Eye (tissue), 1 donor: Measurements from ENCODE around the gene PRR18.
"Not testable (repeated sequence)": the region's sequence is repeated elsewhere in the genome, so short reads cannot be mapped to it uniquely, and the experiment has no call there.

Experiments
- DNase-seq: peaks from one replicate; pipeline ENCODE4 v3.0.0-alpha.2; 2015

The PRR18 gene, protein sequence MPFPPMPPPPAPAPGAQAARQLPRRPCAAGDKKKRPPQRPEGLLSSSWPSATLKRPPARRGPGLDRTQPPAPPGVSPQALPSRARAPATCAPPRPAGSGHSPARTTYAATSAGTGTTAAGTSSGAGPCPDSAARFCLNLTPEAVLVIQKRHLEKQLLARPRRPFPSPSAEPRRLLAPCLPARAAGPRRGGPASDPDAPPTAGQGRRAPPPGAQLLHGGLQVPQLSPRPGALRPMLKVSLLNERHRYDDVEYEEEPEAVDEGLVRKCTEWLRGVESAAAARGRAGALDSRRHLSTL

DNA sequence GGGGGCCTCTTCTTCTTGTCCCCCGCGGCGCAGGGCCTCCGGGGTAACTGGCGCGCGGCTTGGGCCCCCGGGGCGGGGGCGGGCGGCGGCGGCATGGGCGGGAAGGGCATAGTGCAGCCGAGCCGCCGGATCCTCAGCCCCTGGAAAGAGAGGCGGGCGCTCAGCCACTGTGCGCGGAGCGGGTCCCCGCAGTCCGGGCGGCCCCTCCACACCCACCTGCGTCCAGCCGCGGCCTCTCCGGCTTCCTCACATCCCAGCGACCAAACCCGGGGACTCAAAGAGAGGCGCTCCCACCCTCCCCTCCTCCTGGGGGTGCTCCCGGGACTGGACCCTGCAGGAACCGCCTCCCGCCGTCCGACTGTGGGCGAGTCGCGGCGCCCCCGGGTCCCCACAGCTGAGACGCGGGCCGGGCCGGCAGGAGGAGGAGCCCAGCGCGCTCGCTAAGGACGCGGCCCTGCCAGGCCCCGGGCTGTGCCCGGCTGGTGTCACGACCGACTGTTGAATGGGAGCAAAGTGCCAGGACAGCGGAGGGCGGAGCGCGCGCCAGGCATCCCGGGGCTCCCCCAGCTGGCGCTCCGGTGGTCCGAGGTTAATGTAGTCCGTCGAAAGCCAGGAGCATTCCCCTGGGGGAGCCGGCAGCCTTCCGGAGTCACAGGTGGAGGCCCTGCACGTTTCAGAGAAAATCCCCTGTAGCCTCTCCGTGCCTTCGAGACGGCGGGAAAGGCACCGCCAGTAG is at the start of gene PRR18:
Gene PRR18, minus strand, starts transcription at position 360 of the 736 bp plus-strand sequence. Its CDS starts 250 bp downstream, at position 110.
- peak; percentile 60 for DNase-seq

DNA sequence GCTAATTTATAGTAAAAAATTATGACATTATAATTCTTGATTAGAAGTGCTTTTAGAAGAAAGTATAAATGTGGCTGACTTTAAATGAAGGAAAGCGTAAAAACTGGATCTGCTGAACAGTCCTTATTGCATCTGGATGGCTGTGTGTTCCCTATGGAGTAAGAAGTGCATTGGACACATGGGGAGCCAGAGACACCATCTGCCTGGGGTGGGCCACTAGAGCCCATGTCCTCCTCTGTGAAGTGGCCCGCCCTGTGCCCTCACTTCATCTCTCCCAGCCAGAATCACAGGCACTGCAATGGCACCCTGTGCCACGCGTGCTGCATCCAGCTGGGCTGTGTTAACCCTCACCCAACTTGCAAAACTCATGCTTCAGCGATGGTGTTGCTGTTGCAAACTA is 47.4 kb upstream of the PRR18 start:
- no peak for DNase-seq

DNA sequence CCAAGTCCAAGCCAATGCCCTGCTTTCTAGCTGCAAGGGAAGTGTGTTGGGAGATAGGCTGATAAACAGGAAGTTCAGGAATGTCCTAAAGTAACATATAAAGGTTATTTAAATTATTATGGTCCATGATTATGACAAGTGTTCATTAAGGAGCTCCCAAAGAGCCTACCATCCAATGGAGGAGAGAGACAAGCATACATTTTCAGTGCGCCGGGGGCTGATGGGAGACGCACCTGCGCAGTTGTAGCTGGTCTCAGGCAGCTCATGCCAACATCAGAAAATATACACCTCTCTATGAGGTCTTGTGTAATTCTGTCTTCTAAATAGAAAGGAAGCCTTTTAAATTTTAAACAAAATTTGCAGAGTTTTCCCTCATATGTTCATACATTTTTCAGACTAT is 46.8 kb upstream of the PRR18 start:
- DNase-seq: no peak

DNA sequence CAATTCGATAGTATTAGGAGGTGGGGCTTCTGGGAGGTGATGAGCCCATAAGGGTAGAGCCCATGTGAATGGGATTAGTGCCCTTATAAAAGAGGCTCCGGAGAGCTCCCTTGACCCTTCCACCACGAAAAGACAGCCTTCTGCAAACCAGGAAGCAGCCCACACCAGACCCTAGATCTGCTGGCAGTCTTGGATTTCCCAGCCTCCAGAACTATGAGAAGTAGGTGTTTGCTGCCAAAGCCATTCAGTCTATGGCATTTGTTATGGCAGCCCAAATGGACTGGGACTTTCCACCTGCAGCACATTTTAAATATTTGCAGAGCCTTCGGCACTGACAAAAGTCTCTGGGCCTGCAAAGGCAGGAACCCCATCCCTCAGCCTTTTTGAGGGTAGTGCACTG is 46.0 kb upstream of the PRR18 start:
- no peak for DNase-seq

DNA sequence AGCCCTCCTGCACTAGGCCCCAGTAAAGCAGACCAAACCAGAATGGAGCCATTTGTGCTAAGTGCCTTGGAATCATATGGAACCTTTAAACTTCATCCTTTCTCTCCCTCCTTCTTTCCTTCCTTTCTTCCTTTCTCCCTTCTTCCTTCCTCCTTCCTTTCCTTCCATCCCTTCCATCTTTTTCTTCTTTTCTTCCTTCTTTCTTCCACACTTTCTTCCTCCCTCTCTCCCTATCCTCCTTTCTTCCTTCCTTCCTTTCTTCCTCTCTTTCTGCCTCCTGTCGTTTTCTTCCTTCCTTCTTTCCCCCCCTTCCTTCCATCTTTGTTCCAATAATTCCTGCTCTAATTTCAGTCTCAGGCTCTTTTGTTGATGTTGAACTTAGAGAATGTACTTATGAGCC is 45.3 kb upstream of the PRR18 start:
- DNase-seq: no peak

DNA sequence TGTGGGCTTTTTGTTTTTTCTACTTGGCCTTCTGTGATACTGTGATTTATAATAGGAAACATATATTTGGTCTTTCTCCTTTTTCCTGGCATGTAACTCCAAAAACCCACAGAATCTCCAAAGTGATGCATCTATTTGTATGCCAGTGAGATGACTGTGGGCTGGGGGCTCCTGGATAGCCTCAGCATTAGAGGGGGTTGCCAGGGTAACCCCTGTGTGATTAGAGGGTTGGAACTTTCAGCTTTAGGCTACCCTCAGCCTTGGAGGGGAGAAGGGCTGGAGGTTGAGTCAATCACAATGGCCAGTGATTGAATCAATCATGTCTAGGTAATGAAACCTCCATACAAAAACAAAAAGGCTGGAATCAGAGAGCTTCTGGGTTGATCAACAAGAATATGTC is 44.7 kb upstream of the PRR18 start:
- DNase-seq: no peak

DNA sequence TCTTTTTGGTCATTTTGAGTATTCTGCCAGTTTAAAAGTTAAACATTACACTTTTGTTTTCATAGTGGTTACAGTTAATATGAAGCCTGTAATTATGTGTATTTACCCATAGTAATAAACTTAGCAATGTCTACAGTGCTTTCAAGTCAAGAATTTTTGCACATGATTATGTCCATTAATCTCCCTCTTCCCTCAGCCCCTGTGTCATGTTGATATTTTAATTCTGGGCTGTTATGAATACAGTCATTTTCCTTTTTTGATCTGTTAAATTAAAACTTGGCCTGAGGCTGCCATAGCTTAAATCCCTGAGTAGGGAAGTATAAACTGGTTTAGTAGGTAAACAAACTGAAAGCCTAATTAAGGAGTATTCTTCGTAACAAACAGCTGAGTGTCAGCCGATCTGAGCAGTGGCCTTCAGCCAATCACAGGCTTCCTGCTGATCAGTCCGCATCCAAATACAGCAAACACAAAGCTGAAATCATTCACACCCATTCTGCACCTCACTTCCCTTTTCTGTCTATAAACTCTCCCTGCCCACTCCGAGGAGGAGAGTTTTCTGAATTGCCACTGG is 43.6 kb upstream of the PRR18 start:
- peak; percentile 9 for DNase-seq

DNA sequence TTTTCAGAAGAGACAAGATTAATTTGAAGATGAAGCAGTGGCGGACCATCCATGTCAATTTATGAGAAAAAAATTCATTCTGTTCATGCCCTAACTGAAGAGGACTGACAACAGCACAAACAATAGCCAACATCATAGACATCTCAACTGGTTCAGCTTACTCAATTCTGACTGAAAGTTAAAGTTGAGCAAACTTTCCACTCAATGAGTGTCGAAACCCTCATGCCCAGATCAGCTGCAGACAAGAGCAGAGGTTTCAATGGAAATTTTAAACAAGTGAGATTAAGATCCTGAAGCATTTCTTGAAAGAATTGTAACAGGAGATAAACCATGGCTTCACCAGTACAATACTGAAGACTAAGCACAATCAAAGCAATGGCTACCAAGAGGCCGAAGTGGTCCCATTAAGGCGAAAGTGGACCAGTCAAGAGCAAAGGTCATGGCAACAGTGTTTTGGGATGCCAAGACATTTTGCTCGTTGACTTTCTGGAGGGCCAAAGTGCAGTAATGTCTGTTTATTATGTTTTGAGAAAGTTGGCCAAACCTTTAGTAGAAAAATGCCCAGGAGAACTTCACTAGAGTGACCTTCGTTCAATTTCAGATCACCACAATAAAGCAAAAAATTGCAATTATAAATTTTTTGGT is 40.2 kb upstream of the PRR18 start:
- no peak for DNase-seq

DNA sequence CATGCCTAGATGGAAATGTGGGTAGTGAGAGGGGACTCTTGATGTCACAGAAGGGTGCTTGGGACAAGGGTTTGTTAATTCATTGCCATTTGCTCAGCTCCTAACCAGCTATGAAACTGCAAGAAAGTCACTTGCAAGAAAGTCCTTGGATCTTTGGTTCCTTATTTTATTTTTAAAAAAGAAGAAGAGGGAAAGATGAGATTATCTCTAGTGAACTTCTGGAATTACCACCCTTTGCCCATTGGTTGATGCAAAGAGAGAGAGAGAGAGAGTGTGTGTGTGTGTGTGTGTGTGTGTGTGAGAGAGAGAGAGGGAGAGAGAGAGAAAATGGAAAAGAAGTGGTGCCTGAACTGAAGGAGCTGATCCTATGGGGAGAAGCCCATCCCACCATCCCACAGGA is 38.8 kb upstream of the PRR18 start:
- DNase-seq: no peak

DNA sequence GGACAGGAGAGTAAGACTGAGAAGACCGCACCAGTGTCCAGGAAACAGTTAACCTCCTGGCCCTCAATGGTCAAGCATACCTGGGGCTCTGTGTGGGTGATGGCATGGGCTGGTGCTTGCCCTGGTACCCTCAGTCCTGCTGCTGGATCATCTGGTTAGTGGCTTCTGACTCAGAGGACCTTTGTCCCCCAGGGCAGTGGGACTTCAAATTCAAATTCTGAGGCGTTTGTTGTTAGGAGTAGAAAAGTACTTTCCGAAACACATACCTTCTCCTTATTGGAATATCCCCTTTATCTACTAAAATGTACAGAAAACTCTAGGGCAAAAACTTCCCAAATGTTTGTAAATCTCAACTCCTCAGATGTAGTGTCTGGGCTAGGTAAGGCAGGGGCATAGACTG is 38.3 kb upstream of the PRR18 start:
- no peak for DNase-seq

DNA sequence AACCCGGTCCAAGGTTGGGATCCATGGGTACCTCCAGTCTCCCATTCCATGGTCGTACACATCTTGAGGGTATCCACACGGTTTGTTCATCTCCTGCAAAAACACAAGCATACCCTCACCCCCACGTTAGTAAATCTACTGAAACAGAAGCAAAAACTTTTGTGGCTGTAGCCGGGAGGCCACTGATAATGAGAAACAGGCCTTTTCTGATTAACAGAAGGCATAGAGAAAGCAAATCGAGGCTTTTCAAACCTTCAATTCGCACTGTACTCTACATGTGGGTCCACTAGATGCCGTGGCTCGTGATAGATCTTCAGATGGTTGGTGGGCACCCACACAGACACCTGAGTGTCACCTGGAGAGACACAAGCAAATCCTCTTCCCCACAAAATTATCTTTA is 37.5 kb upstream of the PRR18 start:
- not testable (repeated sequence) for DNase-seq

DNA sequence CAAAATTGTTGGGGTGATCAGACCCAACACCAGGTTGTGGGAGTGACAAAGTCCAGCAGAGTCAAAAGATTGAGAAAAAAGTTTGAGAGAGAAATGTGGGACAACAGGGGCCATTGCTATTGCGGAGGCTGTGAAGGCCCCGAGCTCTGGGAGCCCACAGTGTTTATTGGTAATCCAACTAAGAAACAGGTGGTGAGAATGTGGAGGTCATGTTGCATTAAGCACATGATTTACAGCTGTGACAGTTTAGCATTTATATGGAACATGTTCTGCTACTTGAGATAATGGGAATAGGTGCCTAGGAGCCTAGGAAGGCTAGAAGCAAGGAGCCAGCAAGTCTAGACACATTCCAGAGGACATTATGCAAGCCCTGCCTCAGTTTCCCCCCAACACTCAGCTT is 36.7 kb upstream of the PRR18 start:
- DNase-seq: not testable (repeated sequence)

DNA sequence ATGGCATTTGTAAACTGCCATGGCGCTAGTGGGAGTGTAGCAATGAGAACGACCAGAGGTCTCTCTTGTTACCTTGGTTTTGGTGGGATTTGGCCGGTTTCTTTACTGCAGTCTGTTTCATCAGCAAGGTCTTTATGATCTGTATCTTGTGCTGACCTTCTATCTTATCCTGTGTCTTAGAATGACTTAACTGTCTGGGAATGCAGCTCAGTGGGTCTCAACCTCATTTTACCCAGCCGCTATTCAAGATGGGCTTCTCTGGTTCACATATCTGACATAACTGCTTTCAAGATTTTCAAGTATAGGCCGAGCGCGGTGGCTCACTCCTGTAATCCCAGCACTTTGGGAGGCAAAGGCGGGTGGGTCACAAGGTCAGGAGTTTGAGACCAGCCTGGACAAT is 36.0 kb upstream of the PRR18 start:
- no peak for DNase-seq

DNA sequence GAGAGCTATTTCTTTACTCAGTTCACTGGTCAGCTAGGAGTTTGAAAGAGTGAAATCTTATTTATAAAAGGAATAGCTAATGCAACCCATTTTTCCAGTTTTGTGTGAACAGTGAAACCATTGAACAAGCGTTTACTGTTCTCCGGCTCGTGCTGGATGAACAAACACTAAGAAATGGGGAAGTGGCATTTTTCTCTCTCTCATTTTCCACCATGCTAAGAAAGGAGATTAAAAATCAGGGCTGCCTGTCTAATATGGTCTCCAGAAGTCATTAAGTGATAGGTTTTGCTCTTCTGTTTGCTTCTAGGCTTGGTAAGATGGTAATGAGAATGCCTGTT is 34.9 kb upstream of the PRR18 start:
- DNase-seq: no peak

DNA sequence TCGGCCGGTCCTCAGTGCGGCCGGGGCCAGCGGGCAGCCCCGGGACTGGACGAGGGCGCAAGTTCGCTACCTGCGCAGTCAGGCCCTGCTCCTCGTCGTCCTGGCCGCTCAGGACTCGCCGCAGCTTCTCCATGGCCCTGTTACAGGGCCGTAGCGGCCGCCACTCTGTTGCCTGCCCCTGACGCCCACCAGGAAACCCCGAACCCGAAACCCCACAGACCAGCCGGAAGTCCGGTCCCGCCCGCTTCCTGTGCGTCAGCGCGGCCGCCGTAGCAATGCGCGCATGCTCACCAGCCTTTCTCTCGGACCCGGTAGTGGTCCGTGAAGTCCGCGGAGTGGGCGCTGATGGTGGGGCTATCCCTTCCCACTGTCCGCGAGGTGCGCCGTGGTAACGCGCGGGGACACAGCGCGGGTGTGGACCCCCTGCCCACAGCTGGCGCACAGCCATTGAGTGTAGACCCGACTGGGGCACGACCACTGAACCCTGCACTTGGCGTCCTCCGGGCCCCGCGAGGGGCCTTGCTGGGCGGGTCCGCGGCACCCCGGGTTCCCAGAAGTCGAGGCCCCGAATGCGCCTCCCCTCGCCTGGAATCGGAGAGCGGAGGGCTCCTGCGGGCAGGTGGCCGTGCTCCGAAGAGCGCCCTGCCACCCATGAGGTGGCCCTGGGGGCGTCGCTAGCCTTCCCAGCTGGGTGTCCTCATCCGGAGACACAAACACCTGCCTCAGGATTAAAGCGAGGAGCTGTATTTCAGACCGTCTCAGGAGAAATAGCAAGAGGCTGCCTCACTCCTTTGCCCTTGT is 34.4 kb upstream of the PRR18 start, which contains the start of gene SFT2D1:
Gene SFT2D1, minus strand, starts transcription at position 197 of the 801 bp plus-strand sequence. Its CDS starts 64 bp downstream, at position 133.
- DNase-seq: peak; percentile 93

DNA sequence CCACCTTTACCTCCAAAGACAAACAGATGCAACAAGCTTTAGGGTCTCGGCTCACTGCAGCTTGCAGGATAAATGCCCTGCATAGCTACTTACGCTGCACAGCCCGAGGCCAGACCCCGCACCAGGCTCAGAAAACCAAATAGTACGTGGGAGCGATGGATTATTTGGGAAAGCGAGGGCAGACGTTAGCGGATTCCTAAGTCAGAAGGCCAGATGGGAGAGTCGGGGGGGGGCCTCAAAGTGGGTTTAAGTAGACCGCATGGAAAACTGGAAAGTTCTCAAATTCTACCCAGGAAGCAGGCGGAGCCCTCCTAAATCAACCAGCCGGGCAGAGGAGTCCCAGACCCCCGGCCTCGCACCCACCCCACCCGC is 33.8 kb upstream of the PRR18 start:
- peak; percentile 57 for DNase-seq

DNA sequence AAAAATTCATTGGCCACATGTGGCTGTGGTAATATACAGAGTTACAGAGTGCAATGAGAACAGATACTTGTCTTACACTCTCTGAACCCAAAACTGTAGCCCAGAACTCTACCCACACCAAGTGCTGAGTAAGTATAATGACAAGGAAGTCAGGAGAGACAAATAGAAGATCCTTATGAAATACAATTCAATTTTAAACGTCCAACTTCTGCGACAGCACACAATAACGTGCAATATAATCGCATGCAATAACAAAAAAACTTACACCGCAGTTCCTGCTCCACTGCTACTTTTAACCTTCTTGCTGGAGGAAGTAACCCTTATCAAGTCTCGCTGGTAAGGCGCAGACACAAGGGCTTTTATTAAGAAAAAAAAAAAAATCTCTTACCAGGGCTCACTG is 33.3 kb upstream of the PRR18 start:
- DNase-seq: no peak

DNA sequence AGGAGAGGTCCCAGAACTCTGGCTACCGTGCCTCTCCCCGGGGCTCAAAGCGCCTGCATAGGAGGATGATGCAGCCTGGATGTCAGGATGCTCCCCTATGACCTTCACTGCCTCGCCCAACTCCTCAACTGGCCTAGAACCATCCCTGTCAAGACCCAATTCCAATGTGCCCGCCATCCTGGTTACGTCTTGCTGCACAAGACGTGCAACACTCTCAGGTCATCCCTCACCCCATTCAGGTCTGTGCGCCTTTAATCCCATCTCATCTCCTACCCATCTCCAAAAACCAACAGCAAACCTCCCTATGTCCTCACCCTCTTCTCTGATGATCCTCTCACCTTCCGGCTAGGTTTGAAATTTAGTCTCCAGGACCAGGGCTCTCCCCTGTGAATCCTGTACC is 30.7 kb upstream of the PRR18 start:
- DNase-seq: no peak

DNA sequence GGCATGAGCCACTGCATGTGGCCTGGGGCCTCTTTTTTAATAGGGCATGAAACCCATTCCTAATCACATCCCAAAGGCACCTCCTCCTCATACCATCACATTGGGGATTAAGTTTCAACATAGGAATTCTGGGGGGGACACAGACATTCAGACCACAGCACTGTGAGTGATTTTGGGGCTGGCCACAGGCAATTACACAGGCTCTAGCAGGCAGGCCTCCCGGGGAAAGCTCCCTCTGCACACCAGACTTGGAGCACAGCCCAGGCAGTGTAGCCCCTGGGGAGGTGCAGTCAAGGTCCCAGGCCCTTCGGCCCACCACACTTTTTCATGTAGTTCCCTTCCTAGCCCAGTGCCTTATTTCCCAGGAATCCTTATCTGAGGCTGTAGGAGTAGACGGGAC is 28.7 kb upstream of the PRR18 start:
- DNase-seq: no peak

DNA sequence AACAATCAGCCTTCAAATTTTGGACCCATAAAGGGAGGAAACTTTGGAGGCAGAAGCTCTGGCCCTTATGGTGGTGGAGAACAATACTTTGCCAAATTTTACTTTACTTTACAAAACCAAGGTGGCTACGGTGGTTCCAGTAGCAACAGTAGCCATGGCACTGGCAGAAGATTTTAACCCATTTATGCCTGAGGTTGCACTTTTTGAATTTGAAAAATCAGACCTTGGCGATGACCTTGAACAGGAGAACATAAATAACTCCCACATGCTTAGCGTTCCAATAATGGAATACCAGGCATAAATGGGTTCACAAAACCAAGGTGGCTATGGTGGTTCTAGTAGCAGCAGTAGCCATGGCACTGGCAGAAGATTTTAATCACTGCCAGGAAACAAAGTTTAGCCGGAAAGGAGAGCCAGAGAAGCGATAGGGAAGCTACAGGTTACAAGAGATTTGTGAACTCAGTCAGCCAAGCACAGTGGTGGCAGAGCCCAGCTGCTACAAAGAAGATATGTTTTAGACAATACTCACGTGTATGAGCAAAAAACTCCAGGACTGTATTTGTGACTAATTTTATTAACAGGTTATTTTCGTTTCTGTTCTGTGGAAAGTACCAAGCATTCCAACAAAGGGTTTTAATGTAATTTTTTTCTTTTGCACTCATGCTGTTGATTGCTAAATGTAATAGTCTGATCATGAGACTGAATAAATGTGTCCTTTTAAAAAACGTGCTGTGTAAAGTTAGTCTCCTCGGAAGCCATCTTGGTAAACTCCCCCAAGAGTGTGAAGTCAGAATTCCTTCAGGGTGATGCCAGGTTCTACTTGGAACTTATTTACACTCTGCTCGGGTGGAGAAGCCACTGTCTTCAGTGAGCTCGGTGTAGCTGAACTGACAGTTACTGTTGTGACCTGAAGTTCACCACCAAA is 27.4 kb upstream of the PRR18 start:
- DNase-seq: no peak

DNA sequence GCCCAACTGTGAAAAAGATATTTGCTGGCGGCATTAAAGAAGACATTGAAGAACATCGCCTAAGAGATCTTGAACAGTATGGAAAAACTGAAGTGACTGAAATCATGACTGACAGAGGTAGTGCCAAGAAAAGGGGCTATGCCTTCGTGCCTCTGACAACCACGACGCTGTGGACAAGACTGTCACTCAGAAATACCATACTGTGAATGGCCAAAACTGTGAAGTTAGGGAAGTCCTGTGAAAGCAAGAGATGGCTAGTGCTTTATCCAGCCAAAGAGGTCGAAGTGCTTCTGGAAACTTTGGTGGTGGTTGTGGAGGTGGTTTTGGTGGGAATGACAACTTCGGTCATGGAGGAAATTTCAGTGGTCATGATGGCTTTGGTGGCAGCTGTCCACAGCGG is 26.7 kb upstream of the PRR18 start:
- no peak for DNase-seq
